ENCODE measurements around the gene UNC13D.
"Not testable (repeated sequence)": the region's sequence is repeated elsewhere in the genome, so short reads cannot be mapped to it uniquely, and the experiment has no call there.

UNC13D gene

DNA sequence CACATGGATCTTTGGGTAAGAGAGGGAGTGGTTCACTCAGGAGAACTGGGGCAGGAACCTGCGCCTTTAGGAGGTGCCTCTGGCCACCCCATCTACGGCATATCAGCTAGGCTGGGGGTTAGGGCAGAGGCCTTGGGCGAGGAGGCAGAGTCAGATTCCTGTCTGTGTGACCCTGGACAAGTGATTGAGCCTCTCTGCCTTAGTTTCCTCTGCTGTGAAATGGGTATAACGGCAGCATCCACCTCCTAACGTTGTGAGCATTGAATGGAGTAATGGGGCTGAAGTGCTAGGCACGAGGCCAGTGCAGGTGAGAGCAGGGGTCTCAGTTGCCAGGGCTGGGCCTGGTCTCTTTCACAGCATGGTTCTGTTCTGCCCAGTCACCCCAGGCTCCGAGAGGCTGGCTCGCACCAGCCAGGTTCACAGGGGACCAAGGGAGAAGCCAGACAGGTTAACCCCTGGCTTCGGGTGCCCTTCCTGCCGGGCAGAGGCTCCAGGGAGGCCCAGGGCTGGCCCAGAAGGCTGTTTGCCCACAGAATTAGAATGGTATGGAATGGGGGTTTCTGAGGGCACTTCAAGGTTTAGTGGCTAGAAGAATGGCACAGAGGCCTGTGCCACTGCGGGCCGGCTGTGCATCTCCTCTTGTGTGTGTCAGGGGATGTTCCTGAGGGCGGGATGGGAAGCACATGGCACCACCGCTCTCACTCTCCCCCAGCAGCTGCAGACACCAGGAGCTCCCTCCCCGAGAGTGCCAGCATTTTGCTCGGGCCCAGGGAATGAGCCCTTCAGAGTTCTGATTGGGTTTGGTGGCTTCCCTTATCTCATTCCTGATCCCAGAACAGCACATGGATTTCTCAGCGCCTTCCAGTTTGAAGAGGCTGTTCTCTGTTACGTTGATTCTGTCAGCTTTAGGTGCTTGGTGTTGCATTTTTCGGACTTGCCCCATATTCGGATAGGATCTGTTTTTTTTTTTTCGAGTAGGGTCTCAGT is 23.8 kb downstream of the UNC13D start:
- no peak for DNase-seq (ENCODE audit: low spot score)

DNA sequence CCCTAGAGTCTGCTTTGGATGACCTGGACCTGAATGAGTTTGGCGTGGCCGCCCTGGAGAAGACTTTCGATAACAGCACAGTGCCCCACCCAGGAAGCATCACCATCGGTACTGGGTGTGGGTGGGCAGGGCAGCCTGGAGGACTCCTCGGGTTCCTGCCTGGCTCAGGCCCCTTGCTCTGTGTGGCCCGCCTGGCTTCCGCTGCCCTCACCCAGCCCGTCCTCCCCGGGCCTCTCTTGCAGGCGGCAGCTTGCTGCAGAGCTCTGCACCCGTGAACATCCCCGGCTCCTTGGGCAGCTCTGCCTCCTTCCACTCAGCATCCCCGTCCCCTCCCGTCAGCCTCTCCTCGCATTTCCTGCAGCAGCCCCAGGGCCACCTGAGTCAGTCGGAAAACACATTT is 24.5 kb downstream of the UNC13D start:
- peak; percentile 63 for DNase-seq (ENCODE audit: low spot score)

DNA sequence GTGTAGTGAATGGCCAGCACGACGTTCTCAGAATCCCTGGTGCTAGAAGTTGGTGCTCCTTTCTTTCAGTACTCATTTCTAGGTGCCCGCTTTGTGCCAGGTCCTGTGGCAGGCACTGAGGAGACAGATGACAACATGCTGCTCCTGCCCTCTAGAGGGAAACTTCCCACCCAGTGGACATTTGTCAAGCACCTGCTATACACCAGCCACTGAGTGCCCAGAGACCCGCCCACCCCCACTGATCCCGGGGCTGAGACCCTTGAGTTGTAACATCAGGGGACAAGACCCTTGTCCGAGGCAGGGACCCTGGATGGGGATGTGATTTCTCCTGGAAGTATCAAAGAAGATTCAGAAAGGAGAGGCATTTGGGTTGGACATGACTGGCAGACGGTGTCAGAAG is 25.1 kb downstream of the UNC13D start:
- DNase-seq (ENCODE audit: low spot score) = no peak

DNA sequence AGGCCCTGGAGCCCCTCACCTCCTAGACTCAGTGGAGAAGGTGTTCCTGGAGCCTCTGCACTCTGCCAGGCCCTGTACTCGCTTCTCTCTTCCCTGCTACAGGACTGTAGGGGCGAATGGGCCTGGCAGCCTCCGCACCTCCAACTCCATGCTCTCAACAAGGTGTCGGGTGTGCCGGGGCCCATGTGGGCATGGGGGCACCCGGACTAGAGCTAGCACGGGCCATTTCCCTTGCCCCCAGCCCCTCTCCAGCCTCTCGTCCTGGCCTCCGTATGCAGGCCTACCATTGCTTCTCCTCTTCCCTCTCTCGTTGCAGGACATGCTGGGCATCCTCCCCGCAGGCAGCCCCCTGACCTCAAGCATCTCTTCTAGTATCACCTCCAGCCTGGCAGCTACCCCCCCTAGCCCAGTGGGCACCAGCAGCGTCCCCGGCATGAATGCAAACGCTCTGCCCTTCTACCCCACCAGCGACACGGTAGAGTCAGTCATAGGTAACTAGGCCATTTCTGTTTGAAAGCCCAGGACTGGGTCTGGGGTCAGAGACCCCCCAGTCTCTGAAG is 25.8 kb downstream of the UNC13D start:
- DNase-seq (ENCODE audit: low spot score) = no peak

DNA sequence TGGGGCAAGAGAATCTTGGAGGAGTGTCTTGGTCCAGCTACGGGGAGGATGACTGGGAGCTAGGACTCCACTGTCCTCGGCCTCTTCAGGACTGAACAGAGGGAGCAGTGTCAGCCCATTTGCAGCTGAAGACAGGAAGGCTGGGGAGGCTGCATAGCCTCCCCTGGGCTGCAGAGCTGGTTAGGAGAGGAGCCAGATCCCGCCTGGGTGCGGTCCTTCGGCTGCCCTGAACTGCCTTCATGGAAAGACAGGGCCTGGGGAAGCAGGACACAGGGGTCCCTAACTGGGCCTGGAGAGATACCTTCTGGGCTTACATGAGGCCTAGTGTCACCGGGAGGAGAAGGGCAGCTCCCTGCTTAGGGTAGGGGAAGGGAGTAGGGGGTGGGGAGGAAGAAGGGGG is 26.6 kb downstream of the UNC13D start:
- DNase-seq (ENCODE audit: low spot score) = no peak

DNA sequence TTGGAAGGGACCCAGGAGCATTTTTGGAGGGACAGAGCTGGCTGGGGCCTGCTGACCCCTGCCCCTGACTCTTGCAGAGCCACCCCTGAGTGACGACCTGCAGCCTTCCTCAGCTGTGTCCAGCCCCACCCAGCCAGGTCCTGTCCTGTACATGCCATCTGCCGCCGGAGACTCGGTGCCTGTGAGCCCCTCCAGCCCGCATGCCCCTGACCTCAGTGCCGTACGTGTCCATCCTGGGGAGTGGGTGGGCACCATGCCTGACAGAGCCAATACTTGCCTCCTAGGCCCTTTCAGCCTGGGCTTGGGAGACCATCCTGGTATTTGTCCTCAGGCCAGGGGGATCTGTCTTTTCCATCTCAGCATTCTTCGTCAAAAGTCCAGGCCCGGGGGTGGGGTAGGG is 27.5 kb downstream of the UNC13D start:
- DNase-seq (ENCODE audit: low spot score) = no peak

DNA sequence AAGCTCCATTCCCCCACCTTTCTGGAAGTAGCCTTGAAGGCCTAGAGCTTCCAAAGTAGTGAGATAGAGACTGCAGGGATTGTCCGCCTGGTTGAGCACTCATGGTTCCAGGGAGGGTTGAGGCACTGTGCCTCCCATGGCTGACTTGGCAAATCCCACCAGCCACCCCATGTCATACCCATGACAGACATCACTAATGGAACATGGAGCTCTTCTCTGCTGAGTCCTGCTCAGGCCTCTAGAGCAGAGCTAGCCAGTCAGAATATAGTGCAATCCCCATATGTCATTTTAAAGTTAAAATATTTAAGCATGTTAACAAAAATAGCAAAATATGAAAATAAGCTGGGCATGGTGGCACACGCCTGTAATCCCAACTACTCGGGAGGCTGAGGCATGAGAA is 28.8 kb downstream of the UNC13D start:
- no peak for DNase-seq (ENCODE audit: low spot score)

DNA sequence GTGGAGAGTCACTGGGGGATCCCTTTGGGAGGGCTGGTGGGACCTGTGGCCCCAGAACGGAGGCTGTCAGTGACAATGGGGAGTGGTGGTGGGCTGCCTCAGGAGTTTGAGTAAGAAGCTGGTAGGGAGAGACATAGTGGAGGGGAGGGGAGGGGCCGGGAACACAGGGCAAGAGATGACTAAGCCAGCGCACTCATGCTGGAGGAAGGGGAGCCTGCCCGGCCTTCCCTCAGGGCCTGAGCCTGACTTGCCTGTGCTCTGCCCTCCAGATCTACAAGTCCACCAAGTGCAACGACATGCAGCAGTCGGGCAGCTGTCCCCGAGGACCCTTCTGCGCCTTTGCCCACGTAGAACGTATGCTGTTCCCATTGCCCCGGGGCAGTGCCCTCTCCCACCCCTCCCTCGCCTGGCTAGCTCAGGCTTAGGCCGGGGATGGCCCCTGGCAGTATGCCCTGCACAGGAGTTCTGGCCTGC is 29.3 kb downstream of the UNC13D start:
- DNase-seq (ENCODE audit: low spot score) = no peak

DNA sequence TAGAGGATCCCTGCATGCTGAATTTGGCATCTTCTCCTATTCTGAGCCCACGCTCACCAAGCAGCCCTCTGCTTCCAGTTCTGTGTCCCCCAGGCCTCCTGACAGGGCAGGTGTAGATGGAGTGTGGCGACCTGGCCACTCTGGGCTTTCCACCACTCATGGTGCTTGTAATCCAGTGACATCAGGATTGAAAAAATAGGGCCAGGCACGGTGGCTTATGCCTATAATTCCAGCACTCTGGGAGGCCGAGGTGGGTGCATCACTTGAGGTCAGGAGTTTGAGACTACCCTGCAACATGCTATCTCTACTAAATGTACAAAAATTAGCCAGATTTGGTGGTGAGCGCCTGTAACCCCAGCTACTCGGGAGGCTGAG is 30.2 kb downstream of the UNC13D start:
- DNase-seq (ENCODE audit: low spot score) = no peak

DNA sequence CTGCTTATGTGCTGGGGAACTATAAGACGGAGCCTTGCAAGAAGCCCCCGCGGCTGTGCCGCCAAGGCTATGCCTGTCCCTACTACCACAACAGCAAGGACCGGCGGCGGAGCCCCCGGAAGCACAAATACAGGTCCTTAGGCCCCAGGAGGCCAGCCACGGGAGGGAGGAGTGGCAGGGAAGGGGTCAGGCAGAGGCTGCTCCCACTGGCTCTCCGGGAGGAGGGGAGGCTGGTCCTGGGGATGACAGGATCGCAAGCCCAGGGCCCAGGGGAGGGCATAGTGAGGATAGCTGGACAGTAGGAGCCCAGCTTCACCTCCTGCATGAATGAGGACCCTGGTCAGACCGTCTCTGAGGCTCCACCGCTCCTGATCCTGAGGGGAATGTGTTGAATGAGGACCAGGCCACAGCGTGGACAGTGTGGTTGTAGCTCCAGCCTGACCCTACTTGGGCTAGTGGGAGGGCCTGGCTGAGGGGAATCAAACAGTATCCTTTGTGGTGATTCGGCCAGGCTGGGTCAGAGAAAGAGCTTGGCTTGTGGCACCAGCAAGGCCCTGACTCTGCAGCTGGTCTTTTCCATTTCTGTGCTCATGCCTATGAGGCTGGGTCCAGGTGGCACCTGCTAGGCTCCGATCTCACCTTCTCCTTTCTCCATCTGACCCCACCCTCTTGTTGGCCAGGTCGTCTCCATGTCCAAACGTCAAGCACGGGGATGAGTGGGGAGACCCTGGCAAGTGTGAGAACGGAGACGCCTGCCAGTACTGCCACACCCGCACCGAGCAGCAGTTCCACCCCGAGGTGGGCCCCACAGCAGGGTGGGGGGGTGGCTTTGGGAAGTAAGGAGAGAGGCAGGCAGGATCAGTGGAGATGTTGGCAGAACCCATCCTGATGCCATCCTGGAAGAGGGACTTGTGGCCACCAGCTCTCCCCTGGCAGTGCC is 30.9 kb downstream of the UNC13D start:
- DNase-seq (ENCODE audit: low spot score) = no peak

DNA sequence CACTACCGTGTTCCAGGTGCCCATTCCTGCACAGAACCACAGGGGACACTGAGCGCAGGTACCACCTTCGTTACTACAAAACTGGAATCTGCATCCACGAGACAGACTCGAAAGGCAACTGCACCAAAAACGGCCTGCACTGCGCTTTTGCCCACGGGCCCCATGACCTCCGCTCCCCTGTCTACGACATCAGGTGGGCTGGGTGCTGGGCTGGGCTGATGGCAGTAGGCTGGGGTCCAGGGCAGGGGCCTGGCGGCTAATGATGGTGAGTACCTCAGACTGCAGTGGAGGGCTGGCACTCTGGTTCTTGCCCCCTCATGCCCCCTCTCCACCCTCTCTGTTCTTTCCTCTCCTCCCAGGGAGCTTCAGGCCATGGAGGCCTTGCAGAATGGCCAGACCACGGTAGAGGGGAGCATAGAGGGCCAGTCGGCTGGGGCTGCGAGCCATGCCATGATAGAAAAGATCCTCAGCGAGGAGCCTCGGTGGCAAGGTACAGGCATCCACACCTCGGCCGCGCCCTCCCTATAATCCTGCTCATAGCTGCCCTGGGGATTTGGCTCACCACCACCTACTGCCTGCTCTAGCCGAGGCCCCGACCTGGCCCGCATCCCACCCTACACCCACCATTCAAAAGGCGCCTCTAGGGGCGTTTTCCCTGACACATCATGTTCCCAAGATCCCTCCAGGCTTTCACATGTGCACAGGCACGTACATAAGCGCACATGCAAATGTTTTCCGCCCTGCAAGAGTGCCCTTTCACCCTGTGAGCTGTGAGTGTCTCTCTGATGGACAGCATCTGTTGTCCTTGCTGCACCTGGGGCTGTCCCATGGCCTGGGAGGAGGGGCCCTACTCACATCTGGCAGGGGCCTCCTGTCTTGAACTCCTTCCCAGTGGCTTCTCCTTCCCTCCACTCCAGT is 31.8 kb downstream of the UNC13D start:
- DNase-seq (ENCODE audit: low spot score) = no peak

DNA sequence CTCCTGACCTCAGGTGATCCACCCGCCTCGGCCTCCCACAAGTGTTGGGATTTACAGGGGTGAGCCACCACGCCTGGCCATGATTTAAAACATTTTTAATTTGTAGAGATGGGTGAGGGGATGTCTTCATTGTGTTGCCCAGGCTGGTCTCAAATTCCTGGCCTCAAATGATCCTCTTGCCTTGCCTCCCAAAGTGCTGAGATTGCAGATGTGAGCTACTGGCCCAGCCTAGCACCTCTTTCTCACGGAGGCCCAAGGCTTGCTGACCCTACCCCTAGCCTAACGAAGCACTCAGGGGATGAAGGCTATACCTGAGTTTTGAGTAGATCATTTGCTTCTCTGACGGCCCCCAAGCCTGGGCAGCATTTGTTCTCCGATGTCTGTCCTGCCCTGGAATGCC is 33.0 kb downstream of the UNC13D start:
- no peak for DNase-seq (ENCODE audit: low spot score)

DNA sequence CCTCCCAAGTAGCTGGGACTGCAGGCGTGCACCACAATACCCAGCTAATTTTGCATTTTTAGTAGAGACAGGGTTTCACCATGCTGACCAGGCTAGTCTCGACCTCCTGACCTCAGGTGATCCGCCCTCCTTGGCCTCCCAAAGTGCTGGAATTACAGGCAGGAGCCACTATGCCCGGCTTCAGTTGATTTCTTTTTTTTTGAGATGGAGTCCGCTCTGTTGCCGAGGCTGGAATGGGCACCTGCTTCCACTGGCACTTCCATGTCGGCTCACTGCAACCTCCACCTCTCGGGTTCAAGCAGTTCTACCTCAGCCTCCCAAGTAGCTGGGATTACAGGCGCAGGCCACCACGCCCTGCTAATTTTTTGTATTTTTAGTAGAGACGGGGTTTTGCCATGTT is 33.4 kb downstream of the UNC13D start:
- not testable (repeated sequence) for DNase-seq (ENCODE audit: low spot score)

DNA sequence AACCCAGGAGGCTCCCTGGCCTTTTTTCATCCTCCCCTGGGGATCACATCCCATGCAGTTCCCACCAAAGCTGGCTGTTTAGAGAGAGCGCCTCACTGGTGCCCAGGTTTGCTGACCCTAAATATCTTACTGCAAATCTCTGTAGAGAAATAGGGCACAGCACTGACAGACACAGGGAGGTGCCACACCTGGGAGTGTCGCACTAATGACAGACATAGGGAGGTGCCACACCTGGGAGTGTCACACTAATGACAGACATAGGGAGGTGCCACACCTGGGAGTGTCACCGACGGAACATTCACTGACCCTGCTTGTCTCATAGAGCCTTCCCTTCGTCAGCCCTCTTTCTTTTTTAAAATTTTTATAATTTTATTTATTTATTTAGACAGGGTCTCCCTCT is 34.0 kb downstream of the UNC13D start:
- DNase-seq (ENCODE audit: low spot score) = no peak

DNA sequence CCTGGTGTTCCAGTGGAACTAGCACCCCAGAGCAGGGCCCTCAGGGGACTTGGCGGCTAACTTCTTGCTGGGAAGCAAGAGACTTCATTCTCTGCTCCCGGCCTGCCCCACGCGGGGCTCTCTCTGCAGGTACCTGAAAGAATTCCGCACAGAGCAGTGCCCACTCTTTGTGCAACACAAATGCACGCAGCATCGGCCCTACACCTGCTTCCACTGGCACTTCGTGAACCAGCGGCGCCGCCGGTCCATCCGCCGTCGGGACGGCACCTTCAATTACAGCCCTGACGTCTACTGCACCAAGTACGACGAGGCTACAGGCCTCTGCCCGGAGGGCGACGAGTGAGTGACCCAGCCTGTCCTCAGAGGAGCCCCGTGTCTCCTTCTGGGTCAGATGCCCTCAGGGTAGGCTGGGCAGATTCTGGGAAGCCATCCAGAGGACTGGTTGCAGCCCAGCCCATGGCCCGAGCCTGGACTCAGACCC is 34.5 kb downstream of the UNC13D start:
- DNase-seq (ENCODE audit: low spot score) = no peak

DNA sequence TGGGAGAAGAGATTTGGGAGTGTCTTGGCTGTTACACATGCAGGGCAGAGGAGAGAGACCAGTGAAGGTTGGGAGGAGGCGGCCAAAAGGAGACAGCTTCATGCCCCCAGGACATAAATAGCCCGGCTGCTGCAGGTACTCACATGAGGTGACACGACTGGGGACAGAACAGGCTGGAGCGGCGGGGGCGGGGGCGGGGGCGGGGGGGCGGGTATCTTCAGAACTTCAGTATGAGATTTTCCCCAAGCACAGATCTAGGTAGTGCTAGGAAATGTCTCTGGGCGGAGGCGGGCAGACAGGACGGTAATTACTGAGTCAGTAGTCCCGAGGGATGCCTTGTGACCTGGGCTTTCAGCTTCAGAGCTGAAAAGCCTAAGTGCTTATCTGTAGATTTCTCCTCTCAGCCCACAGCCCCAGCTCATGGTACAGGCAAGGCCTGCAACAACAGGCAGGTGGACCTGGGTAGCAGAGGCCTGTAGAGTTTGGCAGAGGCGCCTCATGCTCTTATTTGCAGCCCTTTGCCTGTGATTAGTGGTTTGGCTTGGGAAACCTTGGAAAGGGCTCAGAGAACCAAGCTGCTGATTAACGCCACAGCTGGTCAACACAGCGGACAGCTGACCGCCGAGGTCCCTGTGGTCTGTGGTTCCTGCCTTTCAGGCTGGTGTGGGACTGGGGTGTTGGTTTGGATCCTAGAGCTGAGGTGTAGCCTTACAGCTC is 35.1 kb downstream of the UNC13D start:
- DNase-seq (ENCODE audit: low spot score) = no peak

DNA sequence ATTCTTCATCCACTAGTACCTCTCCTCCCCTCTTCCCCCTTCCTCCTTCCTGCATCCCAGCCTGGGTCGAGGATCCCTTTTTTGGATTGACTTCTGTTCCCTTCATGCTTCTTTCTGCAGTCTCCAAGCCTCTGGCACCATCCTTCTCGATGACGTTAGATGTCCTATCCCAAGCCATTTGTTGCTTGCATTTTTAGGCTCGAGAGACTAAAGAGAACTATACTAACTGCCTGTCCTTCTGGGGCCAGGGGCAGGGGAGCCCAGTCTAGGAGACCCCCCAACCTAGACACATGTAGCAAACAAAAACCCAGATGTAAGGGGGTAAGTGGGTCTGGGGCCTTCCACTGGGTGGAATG is 35.7 kb downstream of the UNC13D start:
- DNase-seq (ENCODE audit: low spot score) = no peak

DNA sequence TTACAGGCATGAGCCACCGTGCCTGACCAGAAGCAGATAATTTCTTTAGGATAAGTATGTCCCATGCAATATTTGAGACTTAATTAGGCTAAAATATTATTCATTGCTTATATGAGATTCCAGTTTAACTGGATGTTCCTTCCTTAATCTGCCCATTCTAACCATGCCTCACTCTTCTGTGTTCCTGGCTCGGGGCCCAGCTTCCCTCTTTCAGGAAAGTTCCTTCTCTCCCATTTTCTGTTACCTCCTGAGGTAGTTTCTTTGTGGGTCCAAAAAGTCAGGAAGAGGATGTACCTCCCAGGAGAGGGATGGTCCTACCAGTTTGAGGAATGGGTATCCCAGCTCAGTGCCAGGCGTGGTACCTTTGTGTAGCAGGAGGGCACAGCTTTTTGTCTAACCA is 36.3 kb downstream of the UNC13D start:
- no peak for DNase-seq (ENCODE audit: low spot score)

DNA sequence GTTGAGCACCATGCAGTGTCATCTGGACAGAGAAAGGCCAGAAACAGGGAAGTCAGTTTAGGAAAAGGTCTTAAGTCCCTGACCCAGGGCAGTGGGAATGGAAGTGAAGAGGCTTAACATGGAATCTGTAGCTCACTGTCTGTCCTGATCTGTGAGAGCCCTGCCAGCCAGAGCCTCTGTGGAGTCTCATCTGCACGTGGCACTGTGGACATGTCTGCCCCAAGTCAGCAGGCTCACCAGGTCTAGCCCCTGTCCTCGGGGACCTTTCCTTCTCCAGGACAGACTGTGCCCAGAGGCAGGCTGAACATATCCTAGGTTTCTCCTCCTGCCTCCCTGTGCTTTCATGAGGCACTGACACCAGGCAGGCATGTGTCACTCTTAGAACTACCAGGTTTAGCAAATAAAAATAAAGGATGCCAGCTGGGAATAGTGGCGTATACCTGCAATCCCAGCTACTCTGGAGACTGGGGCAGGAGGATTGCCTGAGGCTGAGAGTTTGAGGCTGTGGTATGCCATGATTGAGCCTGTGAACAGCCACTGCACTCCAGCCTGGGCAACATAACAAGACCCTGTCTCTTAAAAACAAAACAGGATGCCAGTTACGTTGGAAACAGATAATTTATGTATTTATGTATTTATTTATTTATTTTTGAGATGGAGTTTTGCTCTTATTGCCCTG is 37.2 kb downstream of the UNC13D start:
- no peak for DNase-seq (ENCODE audit: low spot score)

DNA sequence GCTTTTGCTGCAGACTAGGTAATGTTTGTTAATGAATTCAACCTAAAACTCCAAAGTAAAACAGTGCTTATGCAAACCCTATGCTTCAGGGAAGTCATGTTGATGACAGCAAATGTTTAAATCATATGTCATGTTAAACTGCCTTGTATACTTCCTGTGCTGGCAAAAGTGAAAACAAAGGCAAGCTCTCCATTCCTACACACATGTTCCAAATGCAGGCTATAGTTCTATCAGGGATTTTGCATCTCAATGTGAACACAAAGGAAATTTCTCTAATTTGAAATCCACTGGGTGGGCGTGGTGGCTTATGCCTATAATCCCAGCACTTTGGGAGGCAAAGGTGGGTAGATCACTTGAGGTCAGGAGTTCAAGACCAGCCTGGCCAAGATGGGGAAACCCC is 40.3 kb downstream of the UNC13D start:
- no peak for DNase-seq (ENCODE audit: low spot score)
